ENCODE measurements around the gene CLDN10.

GRCh38 chr13:95527955-95528354, 24.6 kb upstream of the CLDN10 start:
- TF ChIP-seq CTCF (IDR thresholded peaks at IDR 0.05): no peak
- TF ChIP-seq EZH2 (IDR thresholded peaks at IDR 0.05; ENCODE audit: borderline replicate concordance, insufficient read depth, low read depth, low read length, poor library complexity, severe bottlenecking): no peak

Data from B cell (primary cell).